Prostate gland (tissue), 2 donors: Measurements from ENCODE around the gene CARS1. TPM values are rescaled to one million over a fixed set of nuclear protein-coding genes. Genes with fewer than 3 reads are reported as not detected.
A peak's percentile ranks its signal among the peaks of the same experiment; 100 is the strongest.

Experiments used
- DNase-seq: peaks from one replicate; pipeline ENCODE4 v3.0.0-alpha.2; 2019; ENCODE audit warnings: low spot score
- H3K27ac ChIP-seq, 2 donors: fragments of 200-600 bp; sonication (generic); 2 replicates each; pipeline ENCODE4 v1.5.1; 2017 to 2019
- H3K27me3 ChIP-seq: fragments of 200-600 bp; sonication (generic); replicated peaks from 2 replicates; pipeline ENCODE4 v1.5.1; 2019; ENCODE audit not compliant: insufficient read depth
- H3K36me3 ChIP-seq, 2 donors: fragments of 200-600 bp; sonication (generic); 1 replicate in 1 of 2; 2 replicates in 1 of 2; pipeline versions ENCODE4 v1.5.1 to v1.8.1; 2017 to 2019
- H3K4me1 ChIP-seq: fragments of 200-600 bp; sonication (generic); replicated peaks from 2 replicates; pipeline ENCODE4 v1.5.1; 2019
- H3K4me3 ChIP-seq, 2 donors: fragments of 200-600 bp; sonication (generic); 2 replicates each; pipeline ENCODE4 v1.5.1; 2017 to 2019
- H3K9me3 ChIP-seq: fragments of 200-600 bp; sonication (generic); 2 replicates; pipeline ENCODE4 v1.5.1; 2017
- CTCF ChIP-seq, 4 experiments: fragments of 200-600 bp in 2 of 4; fragments of 450-650 bp in 2 of 4; sonication (generic) in 2 of 4; IDR thresholded peaks; 1 replicate in 3 of 4; 2 replicates in 1 of 4; pipeline ENCODE4 v1.5.1; 2016 to 2019; ENCODE audit warnings: antibody characterized with exemption in 4 of 4, mild to moderate bottlenecking in 2 of 4, moderate library complexity in 2 of 4
- POLR2A ChIP-seq: fragments of 450-650 bp; IDR thresholded peaks from one replicate; pipeline ENCODE4 v1.6.1; 2016; ENCODE audit warnings: antibody characterized with exemption, mild to moderate bottlenecking
- POLR2AphosphoS5 ChIP-seq: sonication (generic); formaldehyde crosslinking; IDR thresholded peaks from one replicate; pipeline ENCODE4 v1.6.1; 2017; ENCODE audit warnings: antibody characterized with exemption
- WGBS: methylation state at CpG from one replicate; pipeline ENCODE4 v1.1.5; 2018; 5-methylcytosine and 5-hydroxymethylcytosine counted together
- intact Hi-C: fragments of 100-400 bp; cut with DNase I; formaldehyde crosslinking; loops from one replicate; pipeline ENCODE4 v1.14.2; 2022
- total RNA-seq, 2 donors: library from RNA; depleted of rRNA; stranded (reverse); fragments of >200 nt; gene quantifications; one replicate each; pipeline ENCODE4 v1.1.0, GENCODE V29; 2016

The CARS1 gene
- total RNA-seq, 2 donors from 2014 or later, result 25.6 to 28.9 TPM

- Histone ChIP-seq H3K27me3 (no peaks in the 10 kb centered on the region), H3K36me3 (no peaks in the 10 kb centered on the region), H3K4me3 (peak overlapping the region; percentile 94 to 96), H3K27ac (peak overlapping the region; percentile 95 to 96), H3K4me1 (peaks cover 13% of the 10 kb centered on the region), H3K9me3 (no peaks in the 10 kb centered on the region)
- intact Hi-C loops, result no loop called here
- WGBS, result 3% methylated on average over 17 of the region's 17 CpGs
- TF ChIP-seq CTCF (IDR thresholded peaks at IDR 0.05), result no peak
- no peak for TF ChIP-seq POLR2A
- TF ChIP-seq POLR2AphosphoS5, result no peak
- no peak for DNase-seq
Measured at GRCh38 chr11:2990617-2991451, 66.4 kb downstream of the CARS1 start.

GRCh38 chr11:2989551-2989950 lies 67.7 kb downstream of the CARS1 start:
- no peaks in the 10 kb centered on the region for H3K27me3 ChIP-seq
- TF ChIP-seq CTCF (IDR thresholded peaks at IDR 0.05) (no peak), POLR2AphosphoS5 (no peak), POLR2A (no peak)
- H3K36me3 ChIP-seq, result no peaks in the 10 kb centered on the region
- no peak overlapping the region for H3K4me3 ChIP-seq
- 27% methylated on average over 3 of the region's 3 CpGs for WGBS
- peaks cover 13% of the 10 kb centered on the region for H3K4me1 ChIP-seq
- peak overlapping the region in 1 of 2 donors; percentile 42 for H3K27ac ChIP-seq
- DNase-seq, result no peak
- intact Hi-C loops, result no loop called here
- no peaks in the 10 kb centered on the region for H3K9me3 ChIP-seq

DNA sequence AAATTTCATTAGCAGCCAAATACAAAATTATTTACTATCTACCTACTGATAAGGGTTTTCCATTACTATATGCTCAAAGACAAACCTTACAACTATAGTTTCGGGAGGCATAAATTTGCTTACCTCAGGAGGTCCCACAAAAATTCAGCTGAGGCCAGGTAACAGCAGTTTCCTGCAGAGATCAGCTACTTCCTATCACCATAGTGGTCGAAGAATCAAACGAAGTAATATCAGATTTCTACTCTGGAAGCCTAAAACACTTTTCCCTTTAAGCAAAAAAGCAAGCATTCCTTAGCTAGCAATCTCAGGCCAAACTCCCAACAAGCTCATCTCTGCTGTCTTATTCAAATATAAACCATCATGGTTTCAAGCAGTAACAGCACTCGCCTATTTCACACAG lies 68.2 kb downstream of the CARS1 start:
- no peak for DNase-seq
- no peaks in the 10 kb centered on the region for H3K36me3 ChIP-seq
- no peak for TF ChIP-seq POLR2A
- TF ChIP-seq POLR2AphosphoS5, result no peak
- TF ChIP-seq CTCF (IDR thresholded peaks at IDR 0.05), result no peak
- WGBS, result 18% methylated on average over 4 of the region's 4 CpGs
- H3K27me3 ChIP-seq, result no peaks in the 10 kb centered on the region
- no peaks in the 10 kb centered on the region for H3K9me3 ChIP-seq
- peak overlapping the region; percentile 10 to 42 for H3K27ac ChIP-seq
- H3K4me3 ChIP-seq, result peak overlapping the region in 1 of 2 donors; percentile 2
- intact Hi-C loops, result no loop called here
- H3K4me1 ChIP-seq, result peaks cover 13% of the 10 kb centered on the region

DNA sequence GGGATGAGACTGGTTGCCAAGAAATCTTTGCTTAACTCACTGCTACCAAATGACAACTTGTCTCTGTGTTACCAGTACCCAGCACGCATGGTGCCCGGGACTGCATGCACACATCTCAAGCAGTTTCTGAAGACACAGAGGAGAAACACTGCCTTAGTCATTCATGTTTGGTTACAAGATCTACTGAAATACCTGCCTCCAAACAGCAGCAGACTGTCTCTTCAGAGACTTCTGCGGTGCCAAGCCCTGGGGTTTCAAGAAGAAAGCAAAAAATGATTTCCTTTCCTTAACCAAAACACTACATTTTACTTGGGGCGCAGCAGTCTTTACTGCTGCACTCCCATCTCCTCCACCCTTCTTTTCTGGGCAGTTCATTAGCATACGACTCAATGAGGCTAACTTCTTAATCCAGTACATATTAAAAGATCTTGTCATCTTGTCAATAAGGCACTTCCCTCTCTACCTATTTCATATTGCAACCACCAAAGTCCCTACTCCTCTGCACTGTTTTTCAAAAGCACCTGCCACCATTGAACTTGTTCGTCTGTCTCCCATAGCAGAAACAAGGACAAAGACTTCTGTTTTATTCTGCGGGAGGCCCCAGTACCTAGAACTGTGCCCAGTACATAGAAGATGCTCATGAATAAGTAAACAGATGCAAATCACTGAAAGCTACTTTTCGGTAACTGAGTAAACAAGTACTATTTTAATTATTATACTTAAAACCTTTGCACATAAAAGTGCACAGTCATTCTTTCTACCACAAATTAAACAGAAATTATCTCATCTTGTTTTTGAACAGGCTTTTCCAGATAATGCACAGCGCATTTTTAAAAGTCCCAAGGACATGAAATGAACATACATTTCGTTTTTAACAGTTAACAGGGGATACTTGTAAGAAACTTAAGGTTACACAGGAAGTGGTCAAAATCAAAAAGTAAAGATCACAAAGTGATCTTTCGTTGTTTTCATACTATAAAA lies 69.1 kb downstream of the CARS1 start:
- Histone ChIP-seq H3K4me3 (peak overlapping the region in 1 of 2 donors; percentile 2), H3K27ac (peak overlapping the region; percentile 24 to 42), H3K4me1 (peaks cover 16% of the 10 kb centered on the region), H3K36me3 (no peaks in the 10 kb centered on the region), H3K27me3 (no peaks in the 10 kb centered on the region), H3K9me3 (no peaks in the 10 kb centered on the region)
- WGBS, result 33% methylated on average over 11 of the region's 11 CpGs
- DNase-seq, result no peak
- intact Hi-C loops, result no loop called here
- TF ChIP-seq POLR2A (no peak), CTCF (IDR thresholded peaks at IDR 0.05) (no peak), POLR2AphosphoS5 (no peak)
